ENCODE data around the gene ELOVL7. TPM values are rescaled to one million over a fixed set of nuclear protein-coding genes. Genes with fewer than 3 reads are reported as not detected.

The ELOVL7 gene
- total and polyA plus RNA-seq, 2 of the 8 experiments (the other 6 are each of a cell fraction or from before 2014, with no cell fraction given), result 3.1 to 5.1 TPM

DNA sequence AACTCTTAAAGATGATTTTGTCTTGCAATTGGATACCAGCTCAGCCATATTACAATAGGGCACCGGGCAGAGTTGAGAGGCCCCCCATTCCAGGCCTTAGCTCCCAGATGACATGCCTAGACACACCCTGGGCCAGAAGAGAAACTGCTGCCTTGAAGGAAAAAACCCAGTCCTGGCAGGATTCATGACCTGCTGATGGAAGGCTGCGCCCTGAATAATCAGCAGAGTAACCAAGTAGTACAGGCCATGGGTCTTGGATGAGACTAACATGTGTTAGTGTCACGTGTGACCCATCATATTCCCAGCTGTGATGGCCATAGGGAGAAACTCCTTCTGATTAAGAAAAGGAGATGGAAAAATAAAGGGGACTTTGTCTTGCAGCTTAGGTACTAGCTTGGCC lies 105.1 kb downstream of the ELOVL7 start:
- 69% methylated on average over 3 of the region's 3 CpGs; no CpG with 5 or more reads in 1 of the 2 experiments for WGBS, 2 experiments (ENCODE audit: extremely low coverage in 1 of 2, insufficient coverage in 1 of 2, insufficient read length in 1 of 2, insufficient replicate concordance in 2 of 2, low coverage in 1 of 2, low lambda C conversion rate in 2 of 2, missing lambda C conversion rate in 1 of 2)
- no peak overlapping the region for H4K8ac ChIP-seq (ENCODE audit: extremely low read depth, insufficient read depth, low read length)
- POLR2A ChIA-PET (ENCODE audit: partially characterized antibody), result interaction anchor here (1.7 kb wide), 1 partner anchor 10 kb away, joined by 5 read pairs; no protein-coding TSS in a partner anchor
- TF ChIP-seq FOSL1 (IDR thresholded peaks at IDR 0.05; ENCODE audit: insufficient read depth, low read depth, low read length), result no peak
- TF ChIP-seq ASH2L (IDR thresholded peaks at IDR 0.05; ENCODE audit: low read length), result no peak
- TF ChIP-seq TAF7 (optimal IDR thresholded peaks at IDR 0.05; ENCODE audit: borderline replicate concordance, low read depth, low read length), result no peak
- no peak for TF ChIP-seq MAFK (IDR thresholded peaks at IDR 0.05; ENCODE audit: low read depth, low read length)
- TF ChIP-seq, protein P1, sequence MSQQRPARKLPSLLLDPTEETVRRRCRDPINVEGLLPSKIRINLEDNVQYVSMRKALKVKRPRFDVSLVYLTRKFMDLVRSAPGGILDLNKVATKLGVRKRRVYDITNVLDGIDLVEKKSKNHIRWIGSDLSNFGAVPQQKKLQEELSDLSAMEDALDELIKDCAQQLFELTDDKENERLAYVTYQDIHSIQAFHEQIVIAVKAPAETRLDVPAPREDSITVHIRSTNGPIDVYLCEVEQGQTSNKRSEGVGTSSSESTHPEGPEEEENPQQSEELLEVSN (IDR thresholded peaks at IDR 0.05), result no peak

More for the DNA sequence above, 105.1 kb downstream of the ELOVL7 start:
- Histone ChIP-seq H2BK120ac (replicated peaks; ENCODE audit: low read depth, low read length) (no peak overlapping the region), H4K20me1 (replicated peaks in 1 of 2; ENCODE audit: control insufficient read depth in 1 of 2, insufficient read depth in 2 of 2, low read length in 2 of 2) (no peaks in the 10 kb centered on the region), H2BK12ac (ENCODE audit: low read depth, low read length) (no peak overlapping the region), H2AK5ac (ENCODE audit: low read depth, low read length) (no peak overlapping the region), H3K27ac (ENCODE audit: low read depth, low read length) (no peak overlapping the region), H2BK15ac (ENCODE audit: low read length) (no peak overlapping the region), H4K5ac (ENCODE audit: insufficient read length, low read depth, low read length) (no peak overlapping the region), H3K79me1 (ENCODE audit: low read depth, low read length) (no peaks in the 10 kb centered on the region), H2BK20ac (ENCODE audit: low read length) (no peak overlapping the region), H3K27me3 (replicated peaks in 1 of 4; ENCODE audit: control insufficient read depth in 3 of 4, extremely low read depth in 1 of 4, insufficient read depth in 3 of 4, low read length in 3 of 4) (peaks cover 0 to 3% (median 2%) of the 10 kb centered on the region in 4 experiments; a peak in 1 of 7 replicates), H3K23ac (ENCODE audit: insufficient read length) (no peak overlapping the region), H3K4me1 (replicated peaks in 1 of 4; ENCODE audit: control insufficient read depth in 3 of 4, insufficient read depth in 4 of 4, low read length in 3 of 4) (no peaks in the 10 kb centered on the region), H3K79me2 (ENCODE audit: control insufficient read depth in 1 of 2, insufficient read depth in 2 of 2, low read length in 2 of 2) (no peaks in the 10 kb centered on the region), H3K4ac (replicated peaks; ENCODE audit: insufficient read length, low read depth, low read length) (no peak overlapping the region), H3K36me3 (ENCODE audit: control insufficient read depth in 2 of 4, insufficient read depth in 4 of 4, low read length in 3 of 4) (no peaks in the 10 kb centered on the region), H3K9me3 (ENCODE audit: insufficient read depth in 2 of 2, low read depth in 1 of 2, low read length in 1 of 2) (no peaks in the 10 kb centered on the region), H4K91ac (replicated peaks; ENCODE audit: insufficient read length, low read length) (no peak overlapping the region), H3K14ac (ENCODE audit: insufficient read length) (no peak overlapping the region), H3K56ac (replicated peaks; ENCODE audit: insufficient read length, low read depth, low read length) (no peak overlapping the region), H3K23me2 (ENCODE audit: low read depth, low read length) (no peaks in the 10 kb centered on the region), H2BK5ac (ENCODE audit: low read depth, low read length) (no peak overlapping the region), H3K9ac (replicated peaks in 1 of 4; ENCODE audit: extremely low read depth in 1 of 4, low read depth in 3 of 4, low read length in 3 of 4) (no peak overlapping the region), H3K18ac (ENCODE audit: extremely low read depth, low read length) (no peak overlapping the region), H3K4me3 (ENCODE audit: extremely low read depth in 1 of 4, insufficient read depth in 2 of 4, low read depth in 3 of 4, low read length in 4 of 4) (no peak overlapping the region), H3K4me2 (ENCODE audit: insufficient read depth in 1 of 2, low read depth in 2 of 2, low read length in 2 of 2) (no peak overlapping the region), H2AFZ (ENCODE audit: low read length) (no peak overlapping the region)
- FAIRE-seq (no peak), DNase-seq (ENCODE audit: low read depth in 1 of 2, low spot score in 2 of 2) (no peak)
- CTCF ChIA-PET (ENCODE audit: partially characterized antibody), result no interaction called here
